ENCODE data around the gene CDK15. TPM values are rescaled to one million over a fixed set of nuclear protein-coding genes. Genes with fewer than 3 reads are reported as not detected.

CDK15 gene
- total RNA-seq, 1 experiment from 2014 or later: not detected

DNA sequence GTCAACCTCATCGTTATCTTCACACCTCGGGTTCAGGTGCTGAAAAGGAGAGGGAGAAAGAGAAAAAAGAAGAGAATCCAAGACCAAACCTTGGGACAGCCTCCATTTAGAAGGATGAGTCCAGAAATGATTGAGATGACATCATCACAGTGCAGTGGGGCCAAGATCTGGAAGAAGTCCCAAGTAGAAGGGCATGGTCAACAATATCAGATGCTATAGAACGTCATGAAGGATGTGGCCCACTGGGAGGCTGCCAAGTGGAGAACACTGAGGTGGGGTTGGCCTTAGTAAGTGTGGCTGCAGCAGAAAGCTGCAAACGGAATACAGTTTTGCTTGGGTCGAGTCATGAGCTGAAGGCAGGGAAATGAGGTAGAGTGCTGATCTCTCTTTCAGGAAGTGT lies 136.2 kb downstream of the CDK15 start:
- no peaks in the 10 kb centered on the region for H3K9me3 ChIP-seq (ENCODE audit: control insufficient read depth in 1 of 2, insufficient read depth in 1 of 2, low read depth in 1 of 2, low read length in 2 of 2)
- no TSS peak for BruUV-seq (replicated peaks)
- H3K4me1 ChIP-seq (ENCODE audit: control insufficient read depth in 1 of 2, insufficient read depth in 2 of 2, low read length in 2 of 2): no peaks in the 10 kb centered on the region
- no peaks in the 10 kb centered on the region for H3K36me3 ChIP-seq (ENCODE audit: control insufficient read depth in 1 of 2, insufficient read depth in 2 of 2, low read length in 2 of 2)
- ATAC-seq: no peak
- ChIA-PET CTCF (no interaction called here), RAD21 (ENCODE audit: low non-redundant PET in 1 of 2, low total read pairs in 2 of 2, uncharacterized antibody in 2 of 2, unreplicated experiment in 2 of 2) (no interaction called here), POLR2A (no interaction called here)
- TF ChIP-seq YY1 (IDR thresholded peaks at IDR 0.05; ENCODE audit: extremely low read depth, insufficient replicate concordance, low read depth, low read length) (no peak), SP1 (IDR thresholded peaks at IDR 0.05; ENCODE audit: low read depth) (no peak)
- H3K9me2 ChIP-seq (ENCODE audit: insufficient read depth): no peaks in the 10 kb centered on the region
- intact Hi-C loops (cut with micrococcal nuclease): no loop called here
- H3K9ac ChIP-seq (ENCODE audit: low read length): no peak overlapping the region
- no peak overlapping the region for H2AFZ ChIP-seq (ENCODE audit: low read depth, low read length, poor library complexity, severe bottlenecking)
- H3K4me2 ChIP-seq (ENCODE audit: low read length): no peak overlapping the region
- no peak overlapping the region for H3K4me3 ChIP-seq (replicated peaks in 1 of 2; ENCODE audit: low read depth in 1 of 2, low read length in 2 of 2)
- no peaks in the 10 kb centered on the region for H3K79me2 ChIP-seq (ENCODE audit: insufficient read depth, low read length)
- no peak for DNase-seq (ENCODE audit: low read depth, low spot score)
- no peaks in the 10 kb centered on the region for H4K20me1 ChIP-seq (ENCODE audit: insufficient read depth)
- H3K27me3 ChIP-seq (ENCODE audit: insufficient read depth, low read length): peaks cover 9% of the 10 kb centered on the region; the same call in 1 of the 2 replicates
- no peak overlapping the region for H3K27ac ChIP-seq (ENCODE audit: low read depth, low read length)

Other genes with a start within 250 kb of the CDK15 start
- 29.4 TPM for gene TMEM237, start 163.0 kb upstream of the CDK15 start, total RNA-seq (2021; ENCODE audit: unreplicated experiment)
- 0.32 TPM for gene MPP4, start 107.9 kb upstream of the CDK15 start, total RNA-seq (2021; ENCODE audit: unreplicated experiment)
- gene ALS2, start 25.6 kb upstream of the CDK15 start, total RNA-seq (2021; ENCODE audit: unreplicated experiment): 28.1 TPM
- 14.6 TPM for gene FZD7, start 227.3 kb downstream of the CDK15 start, total RNA-seq (2021; ENCODE audit: unreplicated experiment)

All from HCT116 (cell line).